ENCODE results near the gene ANK3.

ANK3 gene

GRCh38 chr10:60377955-60378354 is 11.7 kb downstream of the ANK3 start:
- in situ Hi-C loops (cut with MboI; ENCODE audit: low pct_unique_long_range_greater_than_20kb, low sequenced_read_pairs, unreplicated experiment) = no loop called here
- DNase-seq (ENCODE audit: low spot score) = no peak
- TF ChIP-seq, protein P1, sequence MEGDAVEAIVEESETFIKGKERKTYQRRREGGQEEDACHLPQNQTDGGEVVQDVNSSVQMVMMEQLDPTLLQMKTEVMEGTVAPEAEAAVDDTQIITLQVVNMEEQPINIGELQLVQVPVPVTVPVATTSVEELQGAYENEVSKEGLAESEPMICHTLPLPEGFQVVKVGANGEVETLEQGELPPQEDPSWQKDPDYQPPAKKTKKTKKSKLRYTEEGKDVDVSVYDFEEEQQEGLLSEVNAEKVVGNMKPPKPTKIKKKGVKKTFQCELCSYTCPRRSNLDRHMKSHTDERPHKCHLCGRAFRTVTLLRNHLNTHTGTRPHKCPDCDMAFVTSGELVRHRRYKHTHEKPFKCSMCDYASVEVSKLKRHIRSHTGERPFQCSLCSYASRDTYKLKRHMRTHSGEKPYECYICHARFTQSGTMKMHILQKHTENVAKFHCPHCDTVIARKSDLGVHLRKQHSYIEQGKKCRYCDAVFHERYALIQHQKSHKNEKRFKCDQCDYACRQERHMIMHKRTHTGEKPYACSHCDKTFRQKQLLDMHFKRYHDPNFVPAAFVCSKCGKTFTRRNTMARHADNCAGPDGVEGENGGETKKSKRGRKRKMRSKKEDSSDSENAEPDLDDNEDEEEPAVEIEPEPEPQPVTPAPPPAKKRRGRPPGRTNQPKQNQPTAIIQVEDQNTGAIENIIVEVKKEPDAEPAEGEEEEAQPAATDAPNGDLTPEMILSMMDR (IDR thresholded peaks at IDR 0.05; ENCODE audit: extremely low read depth, insufficient read depth, missing control alignments) = no peak

- in situ Hi-C loops (cut with MboI; ENCODE audit: low pct_unique_long_range_greater_than_20kb, low sequenced_read_pairs, unreplicated experiment) = no loop called here
- TF ChIP-seq, protein P1 (IDR thresholded peaks at IDR 0.05; ENCODE audit: extremely low read depth, insufficient read depth, missing control alignments) = no peak
- DNase-seq (ENCODE audit: low spot score) = no peak
These were observed 12.7 kb downstream of the ANK3 start for GRCh38 chr10:60377042-60377352.

- in situ Hi-C loops (cut with MboI; ENCODE audit: low pct_unique_long_range_greater_than_20kb, low sequenced_read_pairs, unreplicated experiment) = no loop called here
- no peak for DNase-seq (ENCODE audit: low spot score)
- TF ChIP-seq, protein P1 (IDR thresholded peaks at IDR 0.05; ENCODE audit: extremely low read depth, insufficient read depth, missing control alignments) = no peak
These were observed 13.2 kb downstream of the ANK3 start for GRCh38 chr10:60376221-60377041.

DNA sequence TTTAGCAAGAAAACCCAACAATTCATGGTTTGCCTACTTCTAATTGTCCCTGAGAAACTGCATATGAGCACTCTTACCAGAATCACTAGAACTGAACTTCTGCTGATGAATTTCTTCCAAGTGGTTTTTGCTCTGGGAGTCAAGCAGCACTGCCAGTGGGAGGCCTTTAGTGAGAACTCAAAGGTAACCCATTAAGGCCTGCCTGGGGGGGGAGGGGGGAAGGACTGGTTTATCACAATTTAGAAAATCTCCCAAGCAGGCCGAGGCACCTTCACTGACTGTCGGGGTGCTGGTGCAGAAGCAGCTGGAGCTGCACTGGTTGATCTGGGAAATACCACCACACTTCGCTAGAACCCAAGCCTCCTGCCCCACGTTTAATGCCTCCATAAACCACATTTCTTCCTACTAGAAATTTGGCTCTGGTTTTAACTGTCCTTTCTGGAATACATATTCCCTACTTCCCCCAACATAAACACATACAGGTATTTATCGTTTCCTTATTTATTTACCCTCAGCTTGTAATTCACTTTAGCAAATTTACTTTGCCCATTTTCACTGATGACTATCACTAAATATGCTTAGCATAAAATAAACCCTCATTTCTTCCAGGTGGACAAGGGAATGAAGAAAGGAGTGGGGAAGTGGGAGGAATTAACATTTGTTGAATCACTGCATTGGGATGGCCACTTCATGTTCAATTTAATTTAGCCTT is 14.2 kb downstream of the ANK3 start:
- in situ Hi-C loops (cut with MboI; ENCODE audit: low pct_unique_long_range_greater_than_20kb, low sequenced_read_pairs, unreplicated experiment) = no loop called here
- TF ChIP-seq, protein P1 (IDR thresholded peaks at IDR 0.05; ENCODE audit: extremely low read depth, insufficient read depth, missing control alignments) = no peak
- DNase-seq (ENCODE audit: low spot score) = no peak

DNA sequence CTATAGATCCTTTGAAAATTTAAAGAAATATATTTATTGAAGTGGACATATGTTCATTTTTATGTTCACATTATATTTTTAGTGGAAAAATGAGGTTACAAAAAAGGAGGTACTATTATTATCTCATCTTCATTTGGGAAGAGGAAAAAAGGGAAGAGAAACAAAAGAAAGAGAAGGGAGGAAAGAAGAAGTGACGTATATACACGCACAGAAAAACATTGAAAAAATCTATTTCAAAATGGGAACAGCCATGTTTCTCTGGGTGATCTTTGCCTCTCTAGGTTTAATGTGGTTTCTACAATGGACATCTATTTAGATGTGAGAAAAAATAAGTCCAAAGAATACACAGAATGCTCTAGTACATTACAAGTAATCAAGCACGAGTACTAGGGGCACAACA is 14.8 kb downstream of the ANK3 start:
- DNase-seq (ENCODE audit: low spot score) = no peak
- in situ Hi-C loops (cut with MboI; ENCODE audit: low pct_unique_long_range_greater_than_20kb, low sequenced_read_pairs, unreplicated experiment) = no loop called here
- TF ChIP-seq, protein P1 (IDR thresholded peaks at IDR 0.05; ENCODE audit: extremely low read depth, insufficient read depth, missing control alignments) = no peak

GRCh38 chr10:60372436-60372835 is 17.2 kb downstream of the ANK3 start:
- TF ChIP-seq, protein P1 (IDR thresholded peaks at IDR 0.05; ENCODE audit: extremely low read depth, insufficient read depth, missing control alignments) = no peak
- DNase-seq (ENCODE audit: low spot score) = no peak
- in situ Hi-C loops (cut with MboI; ENCODE audit: low pct_unique_long_range_greater_than_20kb, low sequenced_read_pairs, unreplicated experiment) = no loop called here

Measured in GM13977 (cell line).